Stimulated activated CD8-positive, alpha-beta memory T cell treated with anti-CD3 and anti-CD28 coated beads, Interleukin-12 subunit alpha, Interleukin-12 subunit beta, amount 100 ng/mL, for 24 hours (primary cell): ENCODE data around the gene MBNL3.
"Not testable (repeated sequence)": the region's sequence is repeated elsewhere in the genome, so short reads cannot be mapped to it uniquely, and the experiment has no call there.

Source experiments
- DNase-seq: peaks from one replicate; pipeline ENCODE4 v3.0.0-alpha.2; 2020; ENCODE audit errors: extremely low read depth

The MBNL3 gene

DNA sequence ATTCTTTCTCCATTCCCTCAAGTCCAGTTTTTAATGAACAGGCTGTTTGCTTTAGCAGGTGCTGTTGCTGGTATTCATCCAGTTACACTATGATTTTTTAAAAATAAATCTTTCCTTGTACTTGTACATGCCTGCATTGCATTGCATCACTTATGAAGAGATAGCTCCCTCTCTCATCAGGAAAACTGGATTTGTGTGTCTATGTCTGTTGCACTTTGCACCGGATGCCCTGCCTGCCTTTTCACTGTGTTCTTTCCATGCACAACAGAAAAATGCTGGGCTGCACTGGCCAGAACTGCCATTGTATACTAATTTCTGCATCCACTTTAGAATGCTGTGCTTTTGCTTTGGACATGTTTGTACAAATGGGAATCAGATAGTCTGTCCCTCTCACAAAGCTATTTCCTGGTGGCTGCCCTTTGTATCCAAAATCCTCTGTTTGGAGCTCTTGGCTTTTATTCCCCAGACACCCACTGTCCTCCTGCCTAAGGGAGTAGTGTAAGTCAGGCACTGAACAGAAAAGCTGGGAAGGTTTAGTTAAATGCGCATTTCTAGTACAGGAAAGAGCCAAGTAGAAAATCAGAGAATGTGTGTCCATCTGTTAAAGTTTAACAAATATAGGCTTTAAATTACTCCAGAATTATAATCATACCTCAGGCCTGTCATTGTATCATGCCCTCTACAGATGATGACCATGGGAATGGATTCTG is 119.1 kb downstream of the MBNL3 start:
- DNase-seq: no peak

DNA sequence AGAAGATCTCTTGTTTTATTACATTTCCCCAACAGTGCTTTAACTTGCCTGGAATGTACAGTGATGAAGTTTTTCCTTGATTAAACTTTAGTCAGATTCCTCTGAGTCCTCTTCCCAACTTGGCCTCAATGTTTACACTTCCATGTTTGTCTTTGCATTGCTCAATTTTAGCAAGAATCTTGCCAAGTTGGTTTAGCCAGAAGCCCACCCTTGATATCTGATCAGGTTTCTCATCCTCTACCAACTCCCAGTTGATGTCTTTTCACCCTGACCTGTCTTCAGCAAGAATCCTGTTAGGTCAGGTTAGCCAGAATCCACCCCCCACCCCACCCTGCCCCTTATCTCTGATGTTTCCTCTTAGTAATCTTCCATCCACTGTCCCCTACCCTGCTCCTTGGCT is 120.9 kb downstream of the MBNL3 start:
- DNase-seq: no peak

DNA sequence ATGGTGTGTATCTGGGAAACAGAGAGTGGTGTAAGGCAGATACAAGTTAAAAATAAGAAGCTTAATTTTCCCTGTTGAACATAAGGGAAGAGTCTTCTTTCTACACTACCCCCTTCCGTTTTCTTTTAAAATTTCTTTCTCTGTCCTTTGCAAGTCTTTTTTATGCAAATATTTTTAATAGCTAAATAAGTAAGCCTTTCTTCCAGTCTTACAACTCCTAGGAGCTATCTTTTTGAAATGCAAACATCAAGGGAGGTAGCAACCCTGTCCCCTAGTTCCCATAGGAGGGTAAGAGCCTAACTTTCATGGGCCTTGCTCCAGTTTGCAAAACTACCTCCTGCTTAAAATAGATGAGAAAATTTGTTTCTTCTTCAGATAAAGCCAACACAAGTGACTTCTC is 121.5 kb downstream of the MBNL3 start:
- DNase-seq: no peak

DNA sequence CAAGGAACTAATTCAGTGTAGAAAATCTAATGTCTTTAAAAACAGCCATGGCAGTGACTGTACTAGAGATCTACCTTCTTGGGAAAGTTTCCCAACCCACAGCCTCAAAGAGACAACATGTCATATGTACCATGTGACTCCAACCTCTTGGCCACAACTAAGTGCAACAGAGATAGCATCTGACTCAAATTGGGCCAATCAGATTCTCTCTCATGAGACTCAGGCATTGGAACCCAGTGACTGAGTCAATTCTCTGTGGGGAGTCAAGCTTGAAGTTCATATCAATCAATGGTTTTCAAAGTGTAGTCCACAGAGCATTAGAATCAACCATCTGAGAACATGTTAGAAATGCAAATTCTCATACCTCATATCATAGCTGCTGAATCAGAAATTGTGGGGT is 123.3 kb downstream of the MBNL3 start:
- DNase-seq: no peak

DNA sequence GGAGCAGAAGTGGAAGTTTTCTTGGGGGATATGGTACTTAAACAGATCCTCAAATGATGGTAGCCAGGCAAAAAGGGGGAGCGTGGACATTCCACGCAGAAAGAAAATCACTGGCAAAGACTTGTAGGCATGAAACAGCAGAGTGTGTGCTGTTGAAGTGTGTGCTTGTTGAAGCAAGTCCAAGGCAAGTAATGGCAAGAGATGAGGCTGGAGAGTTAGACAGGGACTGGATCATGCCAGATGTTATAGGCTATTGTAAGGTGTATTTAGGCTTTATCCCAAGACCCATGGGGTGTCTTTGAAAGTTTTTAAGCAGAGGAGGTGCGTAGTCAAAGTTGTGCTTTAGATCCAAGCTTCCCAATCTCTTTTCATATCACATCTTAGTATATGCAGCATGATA is 124.5 kb downstream of the MBNL3 start:
- DNase-seq: no peak

DNA sequence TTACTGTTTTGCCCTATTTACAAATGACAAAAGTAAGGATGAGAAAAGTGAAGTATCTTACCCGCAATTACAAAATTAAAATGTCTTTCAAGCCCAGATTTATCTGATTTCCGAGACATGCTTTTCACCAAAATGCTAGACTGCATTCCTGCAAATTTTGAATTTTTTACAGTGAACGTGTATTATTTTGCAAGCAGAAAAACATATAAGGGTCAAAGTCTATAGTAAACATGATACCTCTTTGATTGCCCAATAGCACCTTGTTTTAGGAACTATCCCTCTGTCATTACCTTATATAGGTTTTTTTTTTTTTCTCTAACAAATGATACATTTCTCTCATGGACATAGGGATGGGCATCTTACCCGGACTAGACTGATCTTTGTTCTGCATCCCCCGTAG is 135.4 kb downstream of the MBNL3 start:
- DNase-seq: no peak

DNA sequence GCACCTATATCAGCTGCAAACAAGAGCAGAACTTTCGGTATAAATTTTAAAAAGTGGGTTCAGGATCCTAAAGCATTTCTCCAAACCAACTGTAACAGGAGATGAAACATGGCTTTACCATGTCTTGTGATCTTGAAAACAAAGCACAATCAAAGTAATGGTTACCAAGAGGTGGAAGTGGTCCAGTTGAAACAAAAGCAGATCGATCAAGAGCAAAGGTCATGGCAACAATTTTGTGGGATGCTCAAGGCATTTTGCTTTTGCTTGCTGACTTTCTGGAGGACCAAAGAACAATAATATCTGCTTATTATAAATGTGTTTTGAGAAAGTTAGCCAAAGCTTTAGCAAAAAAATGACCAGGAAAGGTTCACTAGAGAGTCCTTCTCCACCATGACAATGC is 152.7 kb downstream of the MBNL3 start:
- no peak for DNase-seq

DNA sequence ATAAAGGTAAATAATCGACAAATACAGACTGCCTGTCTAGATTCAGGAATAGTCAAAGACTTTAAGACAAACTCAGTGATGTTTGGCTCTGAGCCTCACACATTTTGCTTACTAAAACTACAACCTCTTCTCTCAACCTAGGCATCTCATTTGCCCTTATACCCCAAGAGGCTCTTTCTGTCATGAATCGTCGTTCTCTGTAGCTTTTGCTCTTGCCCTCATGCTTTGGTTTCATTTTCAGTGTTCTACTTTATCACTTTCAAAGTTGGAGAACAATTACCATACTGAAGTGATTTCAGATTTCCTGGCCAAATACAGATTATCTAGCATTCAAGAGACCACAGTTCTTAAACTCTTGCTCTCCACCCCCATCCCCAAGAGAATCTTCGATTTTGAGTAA is 155.5 kb downstream of the MBNL3 start:
- no peak for DNase-seq

DNA sequence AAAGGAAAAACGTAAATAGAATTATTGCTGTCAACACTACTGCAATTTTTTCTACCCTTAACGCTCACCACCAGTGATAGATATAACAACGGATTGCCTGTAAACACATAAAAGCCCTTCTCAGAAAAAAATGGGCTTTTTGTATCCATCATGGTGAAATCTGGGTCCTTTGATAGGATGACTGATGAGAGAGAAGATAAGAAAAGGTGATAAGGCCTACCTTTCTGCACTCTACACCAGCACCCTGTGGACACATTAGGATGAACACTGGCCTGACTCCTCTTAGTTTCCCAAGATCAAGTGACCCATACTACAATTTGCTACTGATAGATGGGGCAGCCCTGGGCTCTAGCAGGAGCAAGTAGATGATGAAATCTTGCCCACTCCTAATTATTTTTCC is 157.3 kb downstream of the MBNL3 start:
- no peak for DNase-seq

DNA sequence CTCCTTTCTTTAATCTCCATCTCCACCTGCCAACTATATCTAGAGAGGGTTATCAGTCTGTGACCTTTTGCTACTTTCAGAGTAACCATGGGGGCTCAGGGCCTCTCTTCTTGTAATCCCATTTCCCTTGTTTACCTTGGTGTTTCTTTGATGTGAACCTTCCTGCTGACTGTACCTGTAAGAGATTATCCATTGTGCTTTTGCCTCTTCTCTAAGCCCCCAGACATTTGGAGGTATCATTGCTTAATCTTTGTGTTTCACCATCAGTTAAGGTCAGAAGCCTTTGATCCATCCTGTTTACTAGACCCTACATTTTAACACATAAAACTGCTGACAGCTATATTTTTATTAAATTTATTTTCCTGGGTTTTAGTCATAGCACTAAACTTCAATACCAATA is 157.8 kb downstream of the MBNL3 start:
- no peak for DNase-seq

DNA sequence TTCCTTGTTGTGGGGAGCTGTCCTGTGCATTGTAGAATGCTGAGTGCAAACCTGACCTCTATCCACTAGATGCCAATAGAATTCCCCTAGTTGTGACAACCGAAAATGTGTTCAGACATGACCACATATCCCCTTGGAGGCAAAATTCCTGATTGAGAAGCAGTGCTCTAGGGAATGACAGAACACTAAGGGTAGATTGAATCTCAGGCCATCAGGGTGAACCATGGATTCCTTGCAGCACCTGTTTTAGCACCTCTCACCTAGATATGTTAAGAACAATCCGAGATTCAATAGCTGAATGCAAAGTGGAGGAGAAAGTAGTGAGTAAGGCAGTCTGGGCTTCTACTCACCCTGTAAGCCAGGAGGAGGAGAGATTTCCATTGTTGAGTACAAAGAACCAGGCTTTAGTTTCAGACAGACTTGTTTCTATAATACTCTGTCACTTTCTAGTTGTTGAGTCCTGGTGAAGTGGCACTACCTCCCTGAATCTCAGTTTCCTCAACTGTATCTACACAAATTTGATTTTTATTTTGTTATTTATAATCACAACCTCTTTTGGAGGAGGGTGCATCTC is 158.6 kb downstream of the MBNL3 start:
- no peak for DNase-seq

DNA sequence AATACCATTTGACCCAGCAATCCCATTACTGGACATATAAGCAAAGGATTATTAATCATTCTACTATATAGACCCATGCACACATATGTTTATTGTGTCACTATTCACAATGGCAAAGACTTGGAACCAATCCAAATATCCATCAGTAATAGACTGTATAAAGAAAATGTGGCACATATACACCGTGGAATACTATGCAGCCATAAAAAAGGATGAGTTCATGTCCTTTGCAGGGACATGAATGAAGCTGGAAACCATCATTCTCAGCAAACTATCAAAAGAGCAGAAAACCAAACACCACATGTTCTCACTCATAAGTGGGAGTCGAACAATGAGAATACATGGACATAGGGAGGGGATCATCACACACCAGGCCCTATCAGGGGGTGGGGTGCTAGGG is 161.9 kb downstream of the MBNL3 start:
- not testable (repeated sequence) for DNase-seq
